ENCODE data around the gene ARHGEF39. TPM values are rescaled to one million over a fixed set of nuclear protein-coding genes. Genes with fewer than 3 reads are reported as not detected.
A peak's percentile ranks its signal among the peaks of the same experiment; 100 is the strongest.

ARHGEF39 gene
- total RNA-seq, result 0.62 and 1.2 TPM in 2 replicates

GRCh38 chr9:35664531-35665470, at the start of gene ARHGEF39:
Gene ARHGEF39 (minus strand): TSS chr9:35665195. CDS start chr9:35665169, 26 bp downstream.
- peak; percentile 36 for TF ChIP-seq CTCF (IDR thresholded peaks at IDR 0.05; ENCODE audit: insufficient read depth, low read length, poor library complexity, severe bottlenecking)
- Histone ChIP-seq H3K4me3 (ENCODE audit: low read depth, low read length) (peak within 1 kb of the TSS; percentile 63), H3K27me3 (ENCODE audit: control insufficient read depth, insufficient read depth, low read length) (no peaks in the 10 kb centered on the region), H3K36me3 (ENCODE audit: control insufficient read depth, insufficient read depth, low read length) (peaks cover 2% of the 10 kb centered on the region)
- DNase-seq (ENCODE audit: low read depth), result no peak

GRCh38 chr9:35714123-35714522, 49.1 kb upstream of the ARHGEF39 start:
- H3K27me3 ChIP-seq (ENCODE audit: control insufficient read depth, insufficient read depth, low read length), result no peaks in the 10 kb centered on the region
- H3K36me3 ChIP-seq (ENCODE audit: control insufficient read depth, insufficient read depth, low read length), result peaks cover 13% of the 10 kb centered on the region
- no peak overlapping the region for H3K4me3 ChIP-seq (ENCODE audit: low read depth, low read length)

GRCh38 chr9:35713578-35713977, 48.6 kb upstream of the ARHGEF39 start:
- no peaks in the 10 kb centered on the region for H3K27me3 ChIP-seq (ENCODE audit: control insufficient read depth, insufficient read depth, low read length)
- no peak for DNase-seq (ENCODE audit: low read depth)

More at GRCh38 chr9:35714123-35714522, 49.1 kb upstream of the ARHGEF39 start:
- no peak for TF ChIP-seq CTCF (IDR thresholded peaks at IDR 0.05; ENCODE audit: insufficient read depth, low read length, poor library complexity, severe bottlenecking)
- no peak for DNase-seq (ENCODE audit: low read depth)

GRCh38 chr9:35712762-35713400, 47.9 kb upstream of the ARHGEF39 start:
- Histone ChIP-seq H3K4me3 (ENCODE audit: low read depth, low read length) (no peak overlapping the region), H3K36me3 (ENCODE audit: control insufficient read depth, insufficient read depth, low read length) (peaks cover 13% of the 10 kb centered on the region), H3K27me3 (ENCODE audit: control insufficient read depth, insufficient read depth, low read length) (no peaks in the 10 kb centered on the region)
- no peak for TF ChIP-seq CTCF (IDR thresholded peaks at IDR 0.05; ENCODE audit: insufficient read depth, low read length, poor library complexity, severe bottlenecking)
- no peak for DNase-seq (ENCODE audit: low read depth)

More at GRCh38 chr9:35713578-35713977, 48.6 kb upstream of the ARHGEF39 start:
- no peak for TF ChIP-seq CTCF (IDR thresholded peaks at IDR 0.05; ENCODE audit: insufficient read depth, low read length, poor library complexity, severe bottlenecking)
- Histone ChIP-seq H3K36me3 (ENCODE audit: control insufficient read depth, insufficient read depth, low read length) (peaks cover 11% of the 10 kb centered on the region), H3K4me3 (ENCODE audit: low read depth, low read length) (no peak overlapping the region)

GRCh38 chr9:35711501-35712428, 46.8 kb upstream of the ARHGEF39 start:
- no peak overlapping the region for H3K4me3 ChIP-seq (ENCODE audit: low read depth, low read length)
- peaks cover 13% of the 10 kb centered on the region for H3K36me3 ChIP-seq (ENCODE audit: control insufficient read depth, insufficient read depth, low read length)
- no peak for TF ChIP-seq CTCF (IDR thresholded peaks at IDR 0.05; ENCODE audit: insufficient read depth, low read length, poor library complexity, severe bottlenecking)
- H3K27me3 ChIP-seq (ENCODE audit: control insufficient read depth, insufficient read depth, low read length), result no peaks in the 10 kb centered on the region
- DNase-seq (ENCODE audit: low read depth), result no peak
